H7 (cell line): ENCODE results near the gene HUS1B. TPM values are rescaled to one million over a fixed set of nuclear protein-coding genes. Genes with fewer than 3 reads are reported as not detected.

Source experiments
- DNase-seq: peaks from one replicate; pipeline ENCODE4 v3.0.0; 2012
- H3K27me3 ChIP-seq: 2 replicates; pipeline ENCODE4 v1.6.0; 2011; ENCODE audit warnings: mild to moderate bottlenecking, low read length; ENCODE audit not compliant: control insufficient read depth, insufficient read depth
- H3K36me3 ChIP-seq: replicated peaks from 2 replicates; pipeline ENCODE4 v1.5.1; 2011; ENCODE audit warnings: low read length; ENCODE audit not compliant: control insufficient read depth, insufficient read depth
- H3K4me3 ChIP-seq: 2 replicates; pipeline ENCODE4 v1.5.1; 2011; ENCODE audit warnings: low read depth, mild to moderate bottlenecking, control low read depth, low read length, moderate library complexity; ENCODE audit not compliant: insufficient read depth
- total RNA-seq: library from RNA; depleted of rRNA; stranded (reverse); fragments of >200 nt; shearing (Covaris generic); gene quantifications from 2 replicates; pipeline ENCODE4 v1.2.3, GENCODE V29; 2014; rRNA removed

The HUS1B gene
- total RNA-seq, 1 experiment from 2014 or later = 1.1 TPM

- Histone ChIP-seq H3K27me3 (no peaks in the 10 kb centered on the region), H3K36me3 (no peaks in the 10 kb centered on the region), H3K4me3 (no peak overlapping the region)
- no peak for DNase-seq
These were observed 35.0 kb downstream of the HUS1B start for GRCh38 chr6:621931-622330.

- no peak for DNase-seq
- H3K27me3 ChIP-seq = no peaks in the 10 kb centered on the region
- no peaks in the 10 kb centered on the region for H3K36me3 ChIP-seq
- H3K4me3 ChIP-seq = no peak overlapping the region
These were observed 36.0 kb downstream of the HUS1B start for GRCh38 chr6:620950-621349.

- no peaks in the 10 kb centered on the region for H3K36me3 ChIP-seq
- no peak for DNase-seq
- no peaks in the 10 kb centered on the region for H3K27me3 ChIP-seq
- H3K4me3 ChIP-seq = no peak overlapping the region
These were observed 36.7 kb downstream of the HUS1B start for GRCh38 chr6:620166-620565.

- no peak overlapping the region for H3K4me3 ChIP-seq
- DNase-seq = peak; percentile 82
- H3K36me3 ChIP-seq = no peaks in the 10 kb centered on the region
- H3K27me3 ChIP-seq = no peaks in the 10 kb centered on the region
These were observed 39.3 kb downstream of the HUS1B start for GRCh38 chr6:617456-618100.

GRCh38 chr6:613981-614380, 42.9 kb downstream of the HUS1B start:
- DNase-seq = no peak
- H3K36me3 ChIP-seq = no peaks in the 10 kb centered on the region; the same call in 1 of the 2 replicates
- H3K4me3 ChIP-seq = no peak overlapping the region
- H3K27me3 ChIP-seq = no peaks in the 10 kb centered on the region

- Histone ChIP-seq H3K27me3 (no peaks in the 10 kb centered on the region), H3K4me3 (no peak overlapping the region), H3K36me3 (no peaks in the 10 kb centered on the region; the same call in 1 of the 2 replicates)
- DNase-seq = no peak
These were observed 45.0 kb downstream of the HUS1B start for GRCh38 chr6:611928-612327.

- H3K36me3 ChIP-seq = no peaks in the 10 kb centered on the region; the same call in 1 of the 2 replicates
- H3K27me3 ChIP-seq = no peaks in the 10 kb centered on the region
- no peak for DNase-seq
- H3K4me3 ChIP-seq = no peak overlapping the region
These were observed 46.0 kb downstream of the HUS1B start for GRCh38 chr6:610882-611281.

GRCh38 chr6:609905-610304, 47.0 kb downstream of the HUS1B start:
- Histone ChIP-seq H3K36me3 (no peaks in the 10 kb centered on the region; the same call in 1 of the 2 replicates), H3K4me3 (no peak overlapping the region), H3K27me3 (no peaks in the 10 kb centered on the region)
- DNase-seq = no peak

GRCh38 chr6:606829-607379, 50.0 kb downstream of the HUS1B start:
- Histone ChIP-seq H3K27me3 (no peaks in the 10 kb centered on the region), H3K36me3 (no peaks in the 10 kb centered on the region; the same call in 1 of the 2 replicates), H3K4me3 (no peak overlapping the region)
- no peak for DNase-seq

Other genes with a start within 250 kb of the HUS1B start
- gene EXOC2, start 36.0 kb upstream of the HUS1B start, total RNA-seq = 41.4 and 46.6 TPM in 2 replicates